Lower leg skin (tissue), 3 donors: ENCODE results near the gene IGSF22.

Experiments used
- CTCF ChIP-seq, 3 donors: fragments of 450-650 bp; IDR thresholded peaks; one replicate each; pipeline ENCODE4 v1.5.1; 2016; ENCODE audit warnings: antibody characterized with exemption in 3 of 3, mild to moderate bottlenecking in 3 of 3, moderate library complexity in 2 of 3
- POLR2A ChIP-seq, 2 donors: fragments of 450-650 bp; IDR thresholded peaks; one replicate each; pipeline ENCODE4 v1.6.1; 2016 to 2017; ENCODE audit warnings: antibody characterized with exemption in 2 of 2, mild to moderate bottlenecking in 1 of 2, moderate library complexity in 1 of 2

GRCh38 chr11:18676803-18677202 is 49.2 kb downstream of the IGSF22 start:
- TF ChIP-seq CTCF (IDR thresholded peaks at IDR 0.05) (no peak), POLR2A (IDR thresholded peaks at IDR 0.05) (no peak)
